NCI-H2227 treated with DMSO at 0.1 percent for 48 hours (cell line): Measurements from ENCODE around the gene ITFG2.
A peak's percentile ranks its signal among the peaks of the same experiment; 100 is the strongest.

ENCODE experiments used
- DNase-seq: peaks from one replicate; lab custom pipeline; 2025; lab: John Stamatoyannopoulos, UW

ITFG2 gene

GRCh38 chr12:2795291-2796186 is 16.9 kb upstream of the ITFG2 start:
- DNase-seq, result peak; percentile 20

DNA sequence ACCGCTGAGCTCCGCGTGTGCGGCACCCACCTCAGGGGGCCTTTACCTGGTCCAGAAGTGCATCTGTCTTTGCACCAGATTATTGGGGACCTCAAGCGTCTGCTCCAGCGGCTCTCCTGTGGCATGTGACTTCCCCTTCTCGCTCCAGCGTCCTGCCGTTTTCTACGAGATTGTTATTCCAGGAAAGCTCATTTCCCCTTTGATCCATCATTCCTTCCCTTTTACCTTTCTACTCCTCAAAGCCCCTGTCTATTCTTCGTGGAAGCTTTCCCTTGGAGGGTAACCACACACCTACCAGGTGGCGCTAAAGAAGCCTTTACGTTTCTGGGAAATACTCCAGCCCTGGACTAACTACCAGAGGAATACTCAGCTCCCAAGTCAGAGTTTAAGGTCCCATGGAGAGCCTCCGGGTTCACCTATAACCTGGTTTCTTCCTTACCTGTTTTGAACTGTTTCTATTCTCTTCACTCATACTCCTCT is 16.2 kb upstream of the ITFG2 start:
- no peak for DNase-seq

DNA sequence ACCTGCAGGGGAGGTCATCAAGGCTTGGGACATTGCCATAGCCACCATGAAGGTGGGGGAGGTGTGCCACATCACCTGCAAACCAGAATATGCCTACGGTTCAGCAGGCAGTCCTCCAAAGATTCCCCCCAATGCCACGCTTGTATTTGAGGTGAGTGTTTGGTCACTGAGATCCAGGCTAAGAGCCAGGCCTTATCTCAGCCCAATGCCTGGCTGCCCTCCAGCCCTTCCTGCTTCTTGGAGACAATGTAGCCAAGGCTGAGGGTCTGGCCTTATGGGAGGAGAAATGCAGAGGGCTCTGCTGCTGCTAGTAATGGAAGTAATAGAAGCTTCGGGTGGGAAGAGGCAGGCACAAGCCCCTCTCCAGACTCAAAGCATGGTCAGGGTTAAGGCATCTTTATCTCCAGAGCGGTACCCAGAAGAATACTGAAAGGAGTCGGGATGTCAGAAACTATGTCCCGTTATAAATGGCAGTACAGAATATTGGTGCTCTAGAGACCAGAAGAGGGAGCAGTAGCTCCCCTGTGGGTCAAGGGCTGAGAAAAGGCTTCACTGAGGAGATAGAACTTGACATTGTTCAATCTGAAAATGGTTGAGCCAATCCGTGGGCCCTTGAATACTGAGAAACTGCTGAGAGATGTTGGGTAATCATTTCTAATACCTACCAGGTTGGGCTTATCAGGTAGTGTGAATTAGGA is 14.6 kb upstream of the ITFG2 start:
- DNase-seq, result no peak

- DNase-seq, result no peak
Measured at GRCh38 chr12:2800046-2800570, 12.4 kb upstream of the ITFG2 start.

- DNase-seq, result no peak
Measured at GRCh38 chr12:2801044-2801783, 11.3 kb upstream of the ITFG2 start.

DNA sequence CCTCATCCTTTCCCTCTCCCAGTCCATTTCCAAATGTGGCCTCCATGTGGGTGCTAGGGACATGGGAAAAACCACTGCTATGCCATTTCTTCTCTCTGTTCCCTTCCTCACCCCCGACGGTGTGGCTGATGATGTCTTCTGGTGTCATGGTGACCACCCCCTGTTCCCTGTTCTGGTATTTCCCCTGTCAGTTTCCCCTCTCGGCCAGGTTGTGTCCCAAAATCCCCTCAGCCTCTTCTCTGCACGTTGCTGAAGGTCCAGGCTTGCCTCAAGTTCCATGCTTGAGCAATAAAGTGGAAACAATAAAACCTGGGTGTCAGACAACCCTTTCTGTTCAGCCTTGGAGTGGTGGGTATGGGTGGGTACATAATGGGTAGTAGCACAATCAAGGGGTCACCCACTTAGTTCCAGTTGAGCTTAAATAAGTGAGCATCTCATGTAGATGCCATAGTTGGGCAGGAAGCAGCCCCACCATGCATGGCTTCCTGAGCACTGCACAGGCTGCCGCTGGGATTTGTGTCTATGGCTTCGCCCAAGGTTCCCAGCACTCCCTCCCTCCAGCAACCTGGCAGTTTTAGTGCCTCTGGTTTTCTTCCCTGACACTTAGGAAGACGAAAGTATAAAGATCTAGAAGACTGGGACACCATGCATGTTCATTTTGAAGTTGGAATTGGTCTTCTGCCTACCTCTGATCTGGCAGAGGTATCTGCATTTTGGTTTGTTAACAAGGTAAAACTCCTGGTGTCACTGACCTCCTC is 8.7 kb upstream of the ITFG2 start:
- no peak for DNase-seq

DNA sequence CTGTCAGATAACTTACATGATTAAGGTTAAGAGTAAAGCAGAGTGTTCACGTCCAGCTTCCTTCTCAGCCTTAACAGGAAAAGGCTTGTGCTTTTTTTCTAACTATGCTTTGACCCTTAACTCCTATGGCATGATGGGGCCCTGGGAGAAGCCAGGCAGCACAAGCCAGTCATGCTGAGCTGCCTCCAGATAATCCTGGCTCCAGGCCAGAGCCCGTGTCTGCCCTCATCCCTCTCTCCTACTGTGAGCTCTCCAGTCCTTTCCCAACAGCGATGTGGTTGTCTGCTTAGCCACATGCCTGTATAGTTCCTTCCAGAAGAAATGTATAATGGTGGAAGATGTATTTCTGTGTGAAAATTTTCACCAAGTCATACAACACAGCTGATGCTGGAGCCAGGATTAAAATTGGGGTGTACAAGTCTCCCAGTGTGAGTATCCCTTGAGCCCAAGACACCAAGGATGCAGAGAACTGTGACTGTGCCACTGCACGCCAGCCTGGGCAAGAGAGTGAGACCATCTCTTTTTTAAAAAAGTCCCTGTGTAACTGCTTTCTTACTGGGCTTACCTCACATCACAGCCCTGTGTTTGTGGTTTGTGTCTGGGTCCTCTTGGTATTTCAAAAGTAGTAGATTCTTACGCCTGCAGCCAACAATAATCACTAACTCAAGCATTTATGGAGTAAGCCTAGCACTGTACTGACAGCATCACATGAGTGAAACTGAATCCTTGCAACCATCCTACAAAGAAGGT is 7.9 kb upstream of the ITFG2 start:
- DNase-seq, result peak; percentile 32

- no peak for DNase-seq
Measured at GRCh38 chr12:2805143-2805520, 7.3 kb upstream of the ITFG2 start.

DNA sequence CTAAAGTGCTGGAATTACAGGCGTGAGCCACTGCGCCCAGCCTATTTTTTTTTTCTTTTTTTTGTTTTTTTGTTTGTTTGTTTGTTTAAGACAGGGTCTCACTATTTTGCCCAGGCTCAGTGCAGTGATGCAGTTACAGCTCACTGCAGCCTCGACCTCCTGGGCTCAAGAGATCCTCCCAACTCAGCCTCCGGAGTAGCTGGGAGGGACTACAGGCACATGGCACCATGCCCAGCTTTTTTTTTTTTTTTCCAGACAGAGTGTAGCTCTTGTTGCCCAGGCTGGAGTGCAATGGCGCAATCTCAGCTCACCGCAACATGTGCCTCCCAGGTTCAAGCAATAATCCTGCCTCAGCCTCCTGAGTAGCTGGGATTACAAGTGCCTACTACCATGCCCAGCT is 5.8 kb upstream of the ITFG2 start:
- DNase-seq, result no peak

- no peak for DNase-seq
Measured at GRCh38 chr12:2811801-2812200, 667 bp upstream of the ITFG2 start.

- DNase-seq, result no peak
Measured at GRCh38 chr12:2813214-2814185, 1.0 kb downstream of the ITFG2 start.

DNA sequence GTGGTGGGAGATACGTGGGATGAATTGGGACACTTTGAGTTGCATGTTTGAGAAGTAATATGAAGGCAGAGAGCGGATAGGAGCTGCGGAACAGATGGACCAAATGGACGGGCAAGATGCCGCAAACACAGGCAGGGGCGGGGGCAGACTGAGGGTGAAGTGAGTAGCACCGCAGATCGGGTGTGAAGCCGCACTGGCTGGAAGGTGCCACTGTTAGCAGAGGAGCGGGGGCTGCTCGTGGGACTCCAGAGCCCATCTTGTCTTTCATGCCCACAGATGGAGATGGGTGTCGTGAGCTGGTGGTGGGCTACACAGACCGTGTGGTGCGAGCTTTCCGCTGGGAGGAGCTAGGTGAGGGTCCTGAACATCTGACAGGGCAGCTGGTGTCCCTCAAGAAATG is 7.3 kb downstream of the ITFG2 start:
- no peak for DNase-seq

GRCh38 chr12:2820432-2820831 is 8.0 kb downstream of the ITFG2 start:
- no peak for DNase-seq

- no peak for DNase-seq
Measured at GRCh38 chr12:2823483-2823882, 11.0 kb downstream of the ITFG2 start.

- no peak for DNase-seq
Measured at GRCh38 chr12:2824541-2824940, 12.1 kb downstream of the ITFG2 start.

GRCh38 chr12:2825132-2825531 is 12.7 kb downstream of the ITFG2 start:
- DNase-seq, result no peak

- no peak for DNase-seq
Measured at GRCh38 chr12:2826036-2826435, 13.6 kb downstream of the ITFG2 start.

GRCh38 chr12:2826721-2827515 is 14.4 kb downstream of the ITFG2 start:
- DNase-seq, result no peak

DNA sequence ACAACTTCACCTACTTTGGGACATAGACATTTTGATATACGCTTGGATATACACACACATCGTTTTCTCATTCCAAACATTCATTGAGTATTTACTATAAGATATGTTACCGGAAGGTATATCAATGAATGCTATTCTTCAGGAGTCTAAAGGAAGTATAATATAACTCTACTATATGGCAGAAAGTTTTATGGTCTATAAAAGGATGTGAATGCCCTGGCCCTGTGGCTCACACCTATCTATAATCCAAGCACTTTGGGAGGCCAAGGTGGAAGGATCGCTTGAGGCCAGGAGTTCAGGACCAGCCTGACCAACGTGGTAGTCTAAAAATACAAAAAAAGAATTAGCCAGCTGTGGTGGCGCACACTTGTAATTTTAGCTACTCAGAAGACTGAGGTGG is 16.8 kb downstream of the ITFG2 start:
- no peak for DNase-seq
